GM12892 (cell line): ENCODE measurements around the gene SMARCD1.

Experiments
- POLR2A ChIP-seq: IDR thresholded peaks from 2 replicates; pipeline ENCODE4 v1.6.1; 2011; ENCODE audit warnings: low read depth, low read length, control low read depth
- POLR2AphosphoS5 ChIP-seq: IDR thresholded peaks from 2 replicates; pipeline ENCODE4 v1.6.1; 2011; ENCODE audit warnings: low read depth, low read length, control low read depth

DNA sequence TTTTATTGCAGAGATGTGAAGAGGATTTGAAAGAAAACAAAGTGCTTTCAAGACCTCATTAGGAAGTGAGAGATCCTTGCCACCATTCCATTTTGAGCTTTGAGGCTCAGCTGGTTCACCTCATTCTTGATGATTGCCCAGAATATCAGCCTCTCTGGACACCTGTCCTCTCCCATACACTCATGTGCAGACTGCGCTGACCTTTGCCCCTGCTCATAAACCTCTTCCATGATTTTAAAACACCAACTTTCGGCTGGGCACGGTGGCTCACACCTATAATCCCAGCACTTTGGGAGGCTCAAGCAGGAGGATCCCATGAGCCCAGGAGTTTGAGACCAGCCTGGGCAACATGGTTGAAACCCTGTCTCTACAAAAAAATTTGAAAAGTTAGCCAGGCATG, 35.8 kb downstream of the SMARCD1 start:
- TF ChIP-seq POLR2A (no peak), POLR2AphosphoS5 (no peak)
